ENCODE data around the gene PRKRIP1.

DNA sequence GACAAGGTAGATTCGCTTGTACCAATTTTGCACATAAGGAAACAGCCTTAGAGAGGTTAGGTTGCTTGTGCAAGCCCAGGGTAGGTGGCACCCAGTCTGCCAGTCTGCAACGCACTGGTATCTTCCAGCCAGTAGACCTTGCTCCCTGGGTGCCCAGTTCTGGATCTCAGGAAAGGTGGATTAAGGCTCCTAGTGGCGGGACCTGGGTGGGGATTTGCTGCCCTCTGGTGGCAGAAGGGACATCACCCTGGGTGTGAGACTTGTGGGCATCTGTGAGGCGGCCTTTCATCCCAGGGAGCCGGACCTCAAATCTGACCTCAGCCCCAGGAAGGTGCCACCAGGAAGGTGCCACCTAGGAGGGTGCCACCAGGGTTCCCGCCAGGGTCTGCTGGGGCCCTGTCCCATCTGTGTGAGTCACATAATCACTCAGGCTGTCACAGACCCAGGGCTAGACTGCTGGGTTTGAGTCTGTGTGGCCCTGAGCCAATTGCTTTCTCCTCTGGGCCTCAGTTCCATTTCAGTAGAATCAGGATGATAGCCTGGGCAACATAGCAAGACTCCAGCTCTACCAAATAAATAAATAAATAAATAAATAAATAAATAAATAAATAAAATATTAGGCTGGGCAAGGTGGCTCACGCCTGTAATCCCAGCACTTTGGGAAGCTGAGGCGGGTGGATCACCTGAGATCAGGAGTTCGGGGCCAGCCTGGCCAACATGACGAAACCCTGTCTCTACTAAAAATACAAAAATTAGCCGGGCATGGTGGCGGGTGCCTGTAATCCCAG is 5.3 kb upstream of the PRKRIP1 start:
- TF ChIP-seq SIN3A (IDR thresholded peaks at IDR 0.05; ENCODE audit: borderline replicate concordance, insufficient read depth, low read depth, low read length) (no peak), REST (IDR thresholded peaks at IDR 0.05; ENCODE audit: insufficient read depth in 1 of 2, low read depth in 2 of 2, low read length in 1 of 2) (no peak), POLR2AphosphoS5 (IDR thresholded peaks at IDR 0.05; ENCODE audit: low read depth, low read length) (no peak)
- TF ChIP-seq, protein P1, sequence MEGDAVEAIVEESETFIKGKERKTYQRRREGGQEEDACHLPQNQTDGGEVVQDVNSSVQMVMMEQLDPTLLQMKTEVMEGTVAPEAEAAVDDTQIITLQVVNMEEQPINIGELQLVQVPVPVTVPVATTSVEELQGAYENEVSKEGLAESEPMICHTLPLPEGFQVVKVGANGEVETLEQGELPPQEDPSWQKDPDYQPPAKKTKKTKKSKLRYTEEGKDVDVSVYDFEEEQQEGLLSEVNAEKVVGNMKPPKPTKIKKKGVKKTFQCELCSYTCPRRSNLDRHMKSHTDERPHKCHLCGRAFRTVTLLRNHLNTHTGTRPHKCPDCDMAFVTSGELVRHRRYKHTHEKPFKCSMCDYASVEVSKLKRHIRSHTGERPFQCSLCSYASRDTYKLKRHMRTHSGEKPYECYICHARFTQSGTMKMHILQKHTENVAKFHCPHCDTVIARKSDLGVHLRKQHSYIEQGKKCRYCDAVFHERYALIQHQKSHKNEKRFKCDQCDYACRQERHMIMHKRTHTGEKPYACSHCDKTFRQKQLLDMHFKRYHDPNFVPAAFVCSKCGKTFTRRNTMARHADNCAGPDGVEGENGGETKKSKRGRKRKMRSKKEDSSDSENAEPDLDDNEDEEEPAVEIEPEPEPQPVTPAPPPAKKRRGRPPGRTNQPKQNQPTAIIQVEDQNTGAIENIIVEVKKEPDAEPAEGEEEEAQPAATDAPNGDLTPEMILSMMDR (IDR thresholded peaks at IDR 0.05), result peak; percentile 96

All from Panc1 (cell line).